IMR-90 (cell line): ENCODE measurements around the gene SDCCAG8. TPM values are rescaled to one million over a fixed set of nuclear protein-coding genes. Genes with fewer than 3 reads are reported as not detected.

Source experiments
- ATAC-seq: fragments of 200-7000 bp; cut with Tn5 transposase; 2 replicates; pipeline ENCODE4 v1.9.1; 2020; ENCODE audit warnings: low read depth, mild to moderate bottlenecking, moderate library complexity
- BruUV-seq: library from RNA; stranded (reverse); fragments of 400-500 nt; replicated peaks from 2 replicates; lab custom pipeline; 2021; lab: Mats Ljungman, UMichigan
- CTCF ChIA-PET: fragments of 300-600 bp; formaldehyde crosslinking; extraction: SDS; loops from one replicate; lab custom pipeline; 2021; ENCODE audit warnings: antibody characterized with exemption; lab: Yijun Ruan, JAX
- POLR2A ChIA-PET: fragments of 300-600 bp; sonication (Branson Sonifier 250); formaldehyde crosslinking; loops from one replicate; lab custom pipeline; 2022; ENCODE audit warnings: antibody characterized with exemption; ENCODE audit not compliant: unreplicated experiment; lab: Charles Lee
- DNase-seq: peaks from one replicate; pipeline ENCODE4 v3.0.0; 2013
- H2AFZ ChIP-seq: replicated peaks from 2 replicates; pipeline ENCODE3; 2013; ENCODE audit warnings: low read length, mild to moderate bottlenecking; ENCODE audit not compliant: poor library complexity
- H2AK5ac ChIP-seq: 2 replicates; pipeline ENCODE4 v1.6.1; 2013; ENCODE audit warnings: low read depth, low read length, inconsistent platforms
- H2AK9ac ChIP-seq: replicated peaks from 2 replicates; pipeline ENCODE3; 2013; ENCODE audit warnings: mild to moderate bottlenecking, low read depth, low read length, moderate library complexity; ENCODE audit not compliant: poor library complexity
- H2BK120ac ChIP-seq: 2 replicates; pipeline ENCODE4 v1.6.1; 2013; ENCODE audit warnings: low read depth, low read length, inconsistent platforms
- H2BK15ac ChIP-seq: 3 replicates; pipeline ENCODE4 v1.6.1; 2013; ENCODE audit warnings: low read depth, low read length, inconsistent platforms
- H2BK20ac ChIP-seq: 2 replicates; pipeline ENCODE4 v1.6.1; 2013; ENCODE audit warnings: low read depth, mild to moderate bottlenecking, inconsistent platforms, low read length, moderate library complexity
- H2BK5ac ChIP-seq: 2 replicates; pipeline ENCODE4 v1.6.1; 2013; ENCODE audit warnings: mild to moderate bottlenecking, low read depth, low read length, inconsistent platforms; ENCODE audit not compliant: poor library complexity, severe bottlenecking
- H3K14ac ChIP-seq: replicated peaks from 2 replicates; pipeline ENCODE4 v1.6.1; 2013; ENCODE audit warnings: low read depth, low read length, inconsistent platforms
- H3K18ac ChIP-seq: 2 replicates; pipeline ENCODE4 v1.6.1; 2013; ENCODE audit warnings: low read depth, low read length, control low read depth
- H3K23ac ChIP-seq: 2 replicates; pipeline ENCODE4 v1.6.1; 2013; ENCODE audit warnings: low read depth, low read length, inconsistent platforms
- H3K27ac ChIP-seq: 2 replicates; pipeline ENCODE4 v1.5.1; 2013; ENCODE audit warnings: mild to moderate bottlenecking, control low read depth, low read length; ENCODE audit not compliant: insufficient read depth
- H3K27me3 ChIP-seq: 2 replicates; pipeline ENCODE4 v1.6.1; 2013; ENCODE audit warnings: low read length; ENCODE audit not compliant: control insufficient read depth, insufficient read depth
- H3K36me3 ChIP-seq: 2 replicates; pipeline ENCODE4 v1.6.1; 2013; ENCODE audit warnings: low read length, mixed read lengths; ENCODE audit not compliant: control insufficient read depth, insufficient read depth
- H3K4ac ChIP-seq: 2 replicates; pipeline ENCODE4 v1.6.1; 2013; ENCODE audit warnings: low read depth, low read length, inconsistent platforms
- H3K4me1 ChIP-seq: 2 replicates; pipeline ENCODE4 v1.6.1; 2013; ENCODE audit warnings: low read length, mixed read lengths; ENCODE audit not compliant: control insufficient read depth, insufficient read depth
- H3K4me2 ChIP-seq: 2 replicates; pipeline ENCODE4 v1.6.1; 2013; ENCODE audit warnings: low read depth, mild to moderate bottlenecking, control low read depth, low read length, moderate library complexity
- H3K4me3 ChIP-seq: 2 replicates; pipeline ENCODE4 v1.5.1; 2013; ENCODE audit warnings: low read depth, mild to moderate bottlenecking, control low read depth, low read length, moderate library complexity; ENCODE audit not compliant: insufficient read depth
- H3K56ac ChIP-seq: 2 replicates; pipeline ENCODE4 v1.6.1; 2013; ENCODE audit warnings: low read length, inconsistent platforms; ENCODE audit not compliant: insufficient read depth; ENCODE audit errors: extremely low read depth
- H3K79me1 ChIP-seq, 2 experiments: 2 replicates each; pipeline ENCODE4 v1.6.1; 2013; ENCODE audit warnings: low read length in 2 of 2, inconsistent platforms in 1 of 2, low read depth in 1 of 2
- H3K9ac ChIP-seq: 2 replicates; pipeline ENCODE4 v1.6.1; 2013; ENCODE audit warnings: low read depth, low read length, control low read depth
- H3K9me1 ChIP-seq: 2 replicates; pipeline ENCODE4 v1.6.1; 2013; ENCODE audit warnings: low read length, inconsistent platforms; ENCODE audit not compliant: insufficient read depth
- H3K9me3 ChIP-seq: 2 replicates; pipeline ENCODE4 v1.6.1; 2013; ENCODE audit warnings: low read length; ENCODE audit not compliant: control insufficient read depth, insufficient read depth
- H4K20me1 ChIP-seq: 2 replicates; pipeline ENCODE4 v1.6.1; 2013; ENCODE audit warnings: low read length, inconsistent platforms; ENCODE audit not compliant: insufficient read depth
- H4K5ac ChIP-seq: 2 replicates; pipeline ENCODE4 v1.6.1; 2013; ENCODE audit warnings: mild to moderate bottlenecking, low read depth, low read length, control low read depth
- H4K8ac ChIP-seq, 2 experiments: 2 replicates each; pipeline ENCODE4 v1.6.1; 2013; ENCODE audit warnings: low read depth in 2 of 2, low read length in 2 of 2, control low read depth in 1 of 2, inconsistent platforms in 1 of 2
- H4K91ac ChIP-seq: 2 replicates; pipeline ENCODE4 v1.6.1; 2013; ENCODE audit warnings: low read depth, low read length, inconsistent platforms; ENCODE audit not compliant: insufficient read depth
- FOS ChIP-seq: fragments of 150-350 bp; IDR thresholded peaks from 2 replicates; pipeline ENCODE4 v1.6.1; 2016; ENCODE audit warnings: low read depth, low read length
- MAFK ChIP-seq: IDR thresholded peaks from 2 replicates; pipeline ENCODE4 v1.6.1; 2012; ENCODE audit warnings: low read depth, low read length, improper control_type of control experiment
- POLR2A ChIP-seq: IDR thresholded peaks from 2 replicates; pipeline ENCODE4 v1.6.1; 2012; ENCODE audit warnings: mild to moderate bottlenecking, low read depth, low read length
- RAD21 ChIP-seq: IDR thresholded peaks from 2 replicates; pipeline ENCODE4 v1.6.1; 2012; ENCODE audit warnings: low read length, improper control_type of control experiment
- RCOR1 ChIP-seq: IDR thresholded peaks from 2 replicates; pipeline ENCODE4 v1.6.1; 2012; ENCODE audit warnings: mild to moderate bottlenecking, low read length, improper control_type of control experiment; ENCODE audit not compliant: insufficient replicate concordance
- WGBS, 2 experiments: methylation state at CpG; one replicate each; pipeline versions ENCODE4 v1.1.5 to v1.1.7; 2013; ENCODE audit warnings: missing lambda C conversion rate in 2 of 2; ENCODE audit not compliant: insufficient read length in 1 of 2; ENCODE audit errors: extremely low coverage in 2 of 2; 5-methylcytosine and 5-hydroxymethylcytosine counted together
- dilution Hi-C: fragments of 300-500 bp; cut with HindIII; formaldehyde crosslinking; loops from one replicate; pipeline ENCODE4 v1.14.3; 2018; ENCODE audit warnings: low sequenced_read_pairs; ENCODE audit not compliant: unreplicated experiment
- in situ Hi-C: fragments of 300-500 bp; cut with MboI; formaldehyde crosslinking; loops from 3 replicates; pipeline ENCODE4 v1.14.3; 2019; ENCODE audit warnings: low sequenced_read_pairs, inconsistent platforms, mixed read lengths
- intact Hi-C: fragments of 100-400 bp; cut with micrococcal nuclease; formaldehyde crosslinking; loops from 2 replicates; pipeline ENCODE4 v1.10.0; 2022
- polyA plus RNA-seq, 3 experiments: library from polyadenylated mRNA; depleted of rRNA; stranded (reverse); fragments of >200 nt; gene quantifications; 2 replicates each; pipeline ENCODE4 v1.2.3, GENCODE V29; 2012; ENCODE audit warnings: low replicate concordance in 1 of 3
- total RNA-seq: library from RNA; depleted of rRNA; stranded (reverse); fragments of >200 nt; gene quantifications from 2 replicates; pipeline ENCODE4 v1.2.3, GENCODE V29; 2012
- TF ChIP-seq, protein P1 (sequence below): conservative IDR thresholded peaks from 2 replicates; pipeline ENCODE4 v1.5.1; 2012; ENCODE audit warnings: mild to moderate bottlenecking, low read depth, low read length, improper control_type of control experiment

SDCCAG8 gene
- total and polyA plus RNA-seq, 2 of the 4 experiments (the other 2 are of a cell fraction) = 25.2 to 46.8 TPM

DNA sequence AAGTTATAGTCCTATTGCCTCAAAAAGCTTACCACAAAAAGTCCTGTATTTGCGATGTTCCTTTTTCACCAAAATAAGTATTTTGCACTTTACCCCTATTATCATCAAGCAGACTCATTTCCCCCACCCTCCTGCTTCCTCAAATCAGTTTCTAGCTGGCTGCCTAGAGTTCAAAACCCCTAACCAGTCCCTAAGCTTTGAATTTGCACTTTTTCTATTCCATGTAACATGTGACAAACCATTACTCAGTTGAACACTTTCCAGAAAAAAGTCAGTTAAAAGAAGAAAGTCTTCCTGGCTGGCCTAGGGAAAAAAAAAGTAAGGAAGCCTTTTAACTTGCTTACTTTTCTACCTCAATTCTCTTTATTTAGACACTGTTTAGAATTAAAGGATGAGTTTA lies 8.9 kb upstream of the SDCCAG8 start:
- POLR2A ChIA-PET = no interaction called here
- no peaks in the 10 kb centered on the region for H3K27me3 ChIP-seq
- H3K36me3 ChIP-seq = 0 out of 2 replicates have a peak, but pooled peaks cover 1% of the 10 kb centered on the region
- no peaks in the 10 kb centered on the region for H3K9me3 ChIP-seq
- no peak overlapping the region for H3K4me3 ChIP-seq
- ATAC-seq = peak; percentile 28; the same call in 1 of the 2 replicates
- H2BK20ac ChIP-seq = no peak overlapping the region
- no peak overlapping the region for H4K5ac ChIP-seq
- H3K56ac ChIP-seq = no peak overlapping the region
- in situ Hi-C loops = no loop called here
- dilution Hi-C loops = no loop called here
- H2AK5ac ChIP-seq = no peak overlapping the region
- no TSS peak for BruUV-seq
- TF ChIP-seq RCOR1 (no peak), MAFK (no peak), POLR2A (no peak), RAD21 (no peak), FOS (no peak)
- TF ChIP-seq, protein P1, sequence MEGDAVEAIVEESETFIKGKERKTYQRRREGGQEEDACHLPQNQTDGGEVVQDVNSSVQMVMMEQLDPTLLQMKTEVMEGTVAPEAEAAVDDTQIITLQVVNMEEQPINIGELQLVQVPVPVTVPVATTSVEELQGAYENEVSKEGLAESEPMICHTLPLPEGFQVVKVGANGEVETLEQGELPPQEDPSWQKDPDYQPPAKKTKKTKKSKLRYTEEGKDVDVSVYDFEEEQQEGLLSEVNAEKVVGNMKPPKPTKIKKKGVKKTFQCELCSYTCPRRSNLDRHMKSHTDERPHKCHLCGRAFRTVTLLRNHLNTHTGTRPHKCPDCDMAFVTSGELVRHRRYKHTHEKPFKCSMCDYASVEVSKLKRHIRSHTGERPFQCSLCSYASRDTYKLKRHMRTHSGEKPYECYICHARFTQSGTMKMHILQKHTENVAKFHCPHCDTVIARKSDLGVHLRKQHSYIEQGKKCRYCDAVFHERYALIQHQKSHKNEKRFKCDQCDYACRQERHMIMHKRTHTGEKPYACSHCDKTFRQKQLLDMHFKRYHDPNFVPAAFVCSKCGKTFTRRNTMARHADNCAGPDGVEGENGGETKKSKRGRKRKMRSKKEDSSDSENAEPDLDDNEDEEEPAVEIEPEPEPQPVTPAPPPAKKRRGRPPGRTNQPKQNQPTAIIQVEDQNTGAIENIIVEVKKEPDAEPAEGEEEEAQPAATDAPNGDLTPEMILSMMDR = no peak
- no peak overlapping the region for H4K91ac ChIP-seq
- no peak overlapping the region for H3K9ac ChIP-seq
- intact Hi-C loops = no loop called here
- WGBS, 2 experiments = 80% methylated on average over 1 of the region's 1 CpG; no CpG with 5 or more reads in 1 of the 2 experiments
- H4K8ac ChIP-seq = no peak overlapping the region
- no peak overlapping the region for H2BK120ac ChIP-seq
- no peak overlapping the region for H3K18ac ChIP-seq
- no peaks in the 10 kb centered on the region for H3K9me1 ChIP-seq
- H3K14ac ChIP-seq = no peak overlapping the region
- CTCF ChIA-PET = no interaction called here
- no peak overlapping the region; the same call in 1 of the 2 replicates for H3K23ac ChIP-seq
- no peak overlapping the region for H3K4ac ChIP-seq
- H2AFZ ChIP-seq = no peak overlapping the region
- H3K4me2 ChIP-seq = peak overlapping the region; percentile 20; the same call in 1 of the 2 replicates
- peak; percentile 65 for DNase-seq
- H3K79me1 ChIP-seq = peaks cover 0 to 18% of the 10 kb centered on the region in 2 experiments; a peak in 2 of 4 replicates
- H3K4me1 ChIP-seq = peaks cover 8% of the 10 kb centered on the region
- peaks cover 50% of the 10 kb centered on the region for H4K20me1 ChIP-seq
- H2BK5ac ChIP-seq = peak overlapping the region; percentile 58
- H2BK15ac ChIP-seq = no peak overlapping the region
- no peak overlapping the region for H2AK9ac ChIP-seq
- no peak overlapping the region; the same call in 1 of the 2 replicates for H3K27ac ChIP-seq
